Vagina (tissue), 2 donors: ENCODE measurements around the gene DMD. TPM values are rescaled to one million over a fixed set of nuclear protein-coding genes. Genes with fewer than 3 reads are reported as not detected.
"Not testable (repeated sequence)": the region's sequence is repeated elsewhere in the genome, so short reads cannot be mapped to it uniquely, and the experiment has no call there.

Source experiments
- DNase-seq, 2 donors: peaks; one replicate each; pipeline ENCODE4 v3.0.0-alpha.2; 2017; ENCODE audit errors: extremely low spot score in 2 of 2
- H3K27ac ChIP-seq: fragments of 200-600 bp; sonication (generic); one replicate; pipeline ENCODE4 v1.5.1; 2019
- H3K27me3 ChIP-seq: fragments of 200-600 bp; sonication (generic); one replicate; pipeline ENCODE4 v1.5.1; 2019
- H3K36me3 ChIP-seq, 2 donors: fragments of 200-600 bp; sonication (generic); one replicate each; pipeline ENCODE4 v1.5.1; 2017 to 2019
- H3K4me1 ChIP-seq: fragments of 200-600 bp; sonication (generic); one replicate; pipeline ENCODE4 v1.5.1; 2019
- H3K4me3 ChIP-seq, 2 donors: fragments of 200-600 bp; sonication (generic); 1 replicate in 1 of 2; 2 replicates in 1 of 2; pipeline ENCODE4 v1.5.1; 2016 to 2019
- H3K9me3 ChIP-seq: fragments of 200-600 bp; sonication (generic); one replicate; pipeline ENCODE4 v1.5.1; 2019
- POLR2A ChIP-seq, 2 donors: fragments of 450-650 bp; IDR thresholded peaks; one replicate each; pipeline ENCODE4 v1.6.1; 2017; ENCODE audit warnings: antibody characterized with exemption in 2 of 2, mild to moderate bottlenecking in 2 of 2, moderate library complexity in 2 of 2
- POLR2AphosphoS5 ChIP-seq, 2 donors: sonication (generic); formaldehyde crosslinking; IDR thresholded peaks; one replicate each; pipeline ENCODE4 v1.9.0; 2017; ENCODE audit warnings: antibody characterized with exemption in 2 of 2, mild to moderate bottlenecking in 2 of 2, low read depth in 1 of 2; ENCODE audit not compliant: insufficient read depth in 1 of 2
- intact Hi-C: fragments of 100-400 bp; cut with DNase I; formaldehyde crosslinking; loops from one replicate; pipeline ENCODE4 v1.15.1; 2023
- total RNA-seq: library from RNA; depleted of rRNA; stranded (reverse); fragments of >200 nt; gene quantifications from one replicate; pipeline ENCODE4 v1.2.3, GENCODE V29; 2016
- TF ChIP-seq, protein P1 (sequence below), 3 experiments: fragments of 450-650 bp in 2 of 3; fragments of 200-600 bp in 1 of 3; sonication (generic) in 1 of 3; IDR thresholded peaks; one replicate each; pipeline ENCODE4 v1.5.1; 2017 to 2019; ENCODE audit warnings: antibody characterized with exemption in 3 of 3, mild to moderate bottlenecking in 2 of 3, moderate library complexity in 2 of 3

Gene DMD
- total RNA-seq, 1 donor from 2014 or later: 25.8 TPM

DNA sequence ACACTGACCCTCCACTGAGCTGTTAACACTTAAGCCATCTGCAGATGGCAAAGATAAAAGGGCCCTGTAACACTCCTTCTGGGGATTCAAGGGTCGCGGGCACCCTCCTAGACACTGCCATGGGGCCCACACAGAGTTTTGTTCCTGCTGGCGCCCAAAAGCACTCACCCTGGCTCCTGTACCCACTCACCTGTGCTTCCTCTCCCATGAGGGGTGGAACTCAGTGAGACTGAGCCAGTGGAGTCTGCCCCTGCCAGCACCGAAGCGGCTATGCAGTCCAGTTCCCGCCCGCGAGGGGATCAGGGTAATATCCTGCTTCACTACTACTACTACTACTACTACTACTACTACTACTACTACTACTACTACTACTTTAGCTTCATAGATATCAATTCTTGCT, 1827.4 kb downstream of the DMD start:
- no peaks in the 10 kb centered on the region for H3K36me3 ChIP-seq
- no peaks in the 10 kb centered on the region for H3K4me1 ChIP-seq
- intact Hi-C loops: no loop called here
- H3K27ac ChIP-seq: no peak overlapping the region
- H3K4me3 ChIP-seq: no peak overlapping the region
- TF ChIP-seq POLR2A (IDR thresholded peaks at IDR 0.05): no peak
- TF ChIP-seq, protein P1, sequence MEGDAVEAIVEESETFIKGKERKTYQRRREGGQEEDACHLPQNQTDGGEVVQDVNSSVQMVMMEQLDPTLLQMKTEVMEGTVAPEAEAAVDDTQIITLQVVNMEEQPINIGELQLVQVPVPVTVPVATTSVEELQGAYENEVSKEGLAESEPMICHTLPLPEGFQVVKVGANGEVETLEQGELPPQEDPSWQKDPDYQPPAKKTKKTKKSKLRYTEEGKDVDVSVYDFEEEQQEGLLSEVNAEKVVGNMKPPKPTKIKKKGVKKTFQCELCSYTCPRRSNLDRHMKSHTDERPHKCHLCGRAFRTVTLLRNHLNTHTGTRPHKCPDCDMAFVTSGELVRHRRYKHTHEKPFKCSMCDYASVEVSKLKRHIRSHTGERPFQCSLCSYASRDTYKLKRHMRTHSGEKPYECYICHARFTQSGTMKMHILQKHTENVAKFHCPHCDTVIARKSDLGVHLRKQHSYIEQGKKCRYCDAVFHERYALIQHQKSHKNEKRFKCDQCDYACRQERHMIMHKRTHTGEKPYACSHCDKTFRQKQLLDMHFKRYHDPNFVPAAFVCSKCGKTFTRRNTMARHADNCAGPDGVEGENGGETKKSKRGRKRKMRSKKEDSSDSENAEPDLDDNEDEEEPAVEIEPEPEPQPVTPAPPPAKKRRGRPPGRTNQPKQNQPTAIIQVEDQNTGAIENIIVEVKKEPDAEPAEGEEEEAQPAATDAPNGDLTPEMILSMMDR (IDR thresholded peaks at IDR 0.05): no peak
- TF ChIP-seq POLR2AphosphoS5 (IDR thresholded peaks at IDR 0.05; ENCODE audit: insufficient read depth in 1 of 2, low read depth in 1 of 2): no peak
- no peaks in the 10 kb centered on the region for H3K9me3 ChIP-seq
- H3K27me3 ChIP-seq: no peaks in the 10 kb centered on the region
- no peak for DNase-seq

DNA sequence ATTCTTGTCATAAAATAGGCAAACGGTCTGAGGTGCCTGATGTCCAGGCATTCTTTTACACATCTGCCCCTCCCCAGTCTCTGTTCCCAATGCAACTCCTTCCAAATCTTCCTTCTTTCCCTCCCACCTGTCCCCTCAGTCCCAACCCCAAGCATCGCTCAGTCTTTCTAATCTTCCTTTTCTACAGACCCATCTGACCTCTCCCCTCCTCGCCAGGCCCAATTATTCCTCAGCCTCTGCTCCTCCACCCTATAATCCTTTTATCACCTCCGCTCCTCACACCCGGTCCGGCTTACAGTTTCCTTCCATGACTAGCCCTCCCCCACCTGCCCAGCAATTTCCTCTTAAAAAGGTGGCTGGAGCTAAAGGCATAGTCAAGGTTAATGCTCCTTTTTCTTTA, 1832.4 kb downstream of the DMD start:
- H3K4me3 ChIP-seq, H3K36me3 ChIP-seq, H3K27ac ChIP-seq, intact Hi-C loops, H3K4me1 ChIP-seq, H3K9me3 ChIP-seq, DNase-seq, H3K27me3 ChIP-seq: not testable (repeated sequence)

DNA sequence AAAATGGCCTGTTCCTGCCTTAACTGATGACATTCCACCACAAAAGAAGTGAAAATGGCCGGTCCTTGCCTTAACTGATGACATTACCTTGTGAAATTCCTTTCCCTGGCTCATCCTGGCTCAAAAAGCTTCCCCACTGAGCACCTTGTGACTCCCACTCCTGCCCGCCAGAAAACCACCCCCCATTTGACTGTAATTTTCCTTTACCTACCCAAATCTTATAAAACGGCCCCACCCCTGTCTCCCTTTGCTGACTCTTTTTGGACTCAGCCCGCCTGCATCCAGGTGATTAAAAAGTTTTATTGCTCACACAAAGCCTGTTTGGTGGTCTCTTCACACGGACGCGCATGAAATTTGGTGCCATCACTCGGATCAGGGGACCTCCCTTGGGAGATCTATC, 1833.5 kb downstream of the DMD start:
- H3K36me3 ChIP-seq, H3K9me3 ChIP-seq, intact Hi-C loops, DNase-seq, H3K4me3 ChIP-seq, H3K27ac ChIP-seq, H3K27me3 ChIP-seq, H3K4me1 ChIP-seq: not testable (repeated sequence)

DNA sequence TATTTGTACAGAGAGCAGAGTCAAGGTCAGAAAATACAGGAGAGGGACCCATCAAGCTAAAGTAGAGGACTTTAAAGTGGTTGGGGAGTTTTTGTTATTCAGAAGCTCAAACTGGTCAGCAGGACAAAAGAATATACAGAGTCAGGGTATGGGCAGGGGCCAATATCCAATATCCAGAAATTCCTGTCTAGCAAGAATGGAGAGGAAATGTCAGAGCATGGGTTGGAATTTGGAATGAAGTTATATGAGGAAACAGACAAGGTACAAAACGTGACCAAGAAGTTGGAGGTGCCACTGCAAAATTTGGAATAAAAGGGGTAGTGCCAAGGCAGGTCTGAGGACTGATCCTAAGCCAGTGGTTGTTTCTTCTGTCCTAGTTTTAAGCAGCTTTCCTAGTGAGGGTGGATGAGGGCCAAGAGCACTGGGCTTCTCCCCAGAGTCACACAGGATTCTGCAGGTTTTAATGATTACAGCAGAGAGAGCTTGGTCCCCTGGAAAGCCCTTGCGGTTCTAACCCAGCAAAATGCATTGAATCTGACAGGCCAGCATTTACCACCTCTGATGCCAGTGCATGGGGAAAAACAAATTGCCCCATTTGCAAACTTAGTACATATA, 1834.8 kb downstream of the DMD start:
- no peaks in the 10 kb centered on the region for H3K4me1 ChIP-seq
- no peak for DNase-seq
- no peaks in the 10 kb centered on the region for H3K27me3 ChIP-seq
- no peak overlapping the region for H3K27ac ChIP-seq
- intact Hi-C loops: no loop called here
- TF ChIP-seq POLR2A (IDR thresholded peaks at IDR 0.05) (no peak), POLR2AphosphoS5 (IDR thresholded peaks at IDR 0.05; ENCODE audit: insufficient read depth in 1 of 2, low read depth in 1 of 2) (no peak)
- TF ChIP-seq, protein P1 (IDR thresholded peaks at IDR 0.05): no peak
- no peaks in the 10 kb centered on the region for H3K9me3 ChIP-seq
- H3K4me3 ChIP-seq: no peak overlapping the region
- H3K36me3 ChIP-seq: no peaks in the 10 kb centered on the region

DNA sequence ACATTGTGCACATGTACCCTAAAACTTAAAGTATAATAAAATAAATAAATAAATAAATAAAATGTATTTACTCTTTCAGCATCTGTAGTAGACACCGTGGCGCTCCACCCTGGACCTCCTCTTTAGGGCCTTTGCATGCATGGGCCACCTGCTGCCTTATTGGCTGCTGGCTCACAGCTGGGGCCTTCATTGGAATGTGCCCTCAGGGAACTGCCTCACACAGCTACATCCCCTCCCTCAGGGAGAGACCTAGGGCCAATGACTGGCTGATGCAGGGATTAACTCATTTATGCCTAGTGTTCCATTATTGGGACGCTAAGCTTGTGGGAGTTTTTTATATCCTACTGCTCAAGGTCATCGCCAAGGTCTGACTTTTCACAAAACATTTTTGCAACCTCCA, 1836.6 kb downstream of the DMD start:
- H3K4me1 ChIP-seq: no peaks in the 10 kb centered on the region
- no peaks in the 10 kb centered on the region for H3K9me3 ChIP-seq
- no peak overlapping the region for H3K4me3 ChIP-seq
- H3K27me3 ChIP-seq: no peaks in the 10 kb centered on the region
- no peak for TF ChIP-seq POLR2AphosphoS5 (IDR thresholded peaks at IDR 0.05; ENCODE audit: insufficient read depth in 1 of 2, low read depth in 1 of 2)
- TF ChIP-seq, protein P1 (IDR thresholded peaks at IDR 0.05): no peak
- no peak for TF ChIP-seq POLR2A (IDR thresholded peaks at IDR 0.05)
- intact Hi-C loops: no loop called here
- no peak overlapping the region for H3K27ac ChIP-seq
- DNase-seq: no peak
- no peaks in the 10 kb centered on the region for H3K36me3 ChIP-seq

DNA sequence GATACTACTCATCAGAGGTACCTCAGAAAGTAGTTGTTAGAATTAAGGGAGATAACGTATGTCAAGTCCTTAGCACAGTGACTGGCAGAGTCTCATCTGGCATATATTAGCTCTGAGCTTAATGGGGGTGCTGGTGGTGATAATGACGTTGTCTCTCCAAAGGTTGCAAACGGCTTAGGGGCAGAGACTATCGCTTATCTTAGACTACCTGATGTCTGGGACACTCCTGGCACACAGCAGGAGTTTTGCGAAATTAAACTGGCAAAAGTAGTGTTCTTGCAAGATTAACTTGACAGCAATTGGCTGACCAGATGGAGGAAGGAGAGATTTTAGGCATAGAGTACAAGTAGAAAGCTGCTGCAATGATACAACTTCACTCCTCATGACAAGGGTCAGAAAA, 1839.4 kb downstream of the DMD start:
- H3K4me3 ChIP-seq: no peak overlapping the region
- no peaks in the 10 kb centered on the region for H3K36me3 ChIP-seq
- intact Hi-C loops: no loop called here
- DNase-seq: no peak
- no peaks in the 10 kb centered on the region for H3K4me1 ChIP-seq
- H3K27ac ChIP-seq: no peak overlapping the region
- no peak for TF ChIP-seq POLR2A (IDR thresholded peaks at IDR 0.05)
- TF ChIP-seq, protein P1 (IDR thresholded peaks at IDR 0.05): no peak
- TF ChIP-seq POLR2AphosphoS5 (IDR thresholded peaks at IDR 0.05; ENCODE audit: insufficient read depth in 1 of 2, low read depth in 1 of 2): no peak
- H3K9me3 ChIP-seq: no peaks in the 10 kb centered on the region
- H3K27me3 ChIP-seq: no peaks in the 10 kb centered on the region
